ENCODE data around the gene LIN54.

Gene LIN54

GRCh38 chr4:82968972-82969371, 41.7 kb downstream of the LIN54 start:
- TF ChIP-seq, protein P1, sequence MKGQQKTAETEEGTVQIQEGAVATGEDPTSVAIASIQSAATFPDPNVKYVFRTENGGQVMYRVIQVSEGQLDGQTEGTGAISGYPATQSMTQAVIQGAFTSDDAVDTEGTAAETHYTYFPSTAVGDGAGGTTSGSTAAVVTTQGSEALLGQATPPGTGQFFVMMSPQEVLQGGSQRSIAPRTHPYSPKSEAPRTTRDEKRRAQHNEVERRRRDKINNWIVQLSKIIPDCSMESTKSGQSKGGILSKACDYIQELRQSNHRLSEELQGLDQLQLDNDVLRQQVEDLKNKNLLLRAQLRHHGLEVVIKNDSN (IDR thresholded peaks at IDR 0.05) = no peak
- TF ChIP-seq MAX (IDR thresholded peaks at IDR 0.05) (no peak), CREB1 (IDR thresholded peaks at IDR 0.05; ENCODE audit: low read depth) (no peak), NFIC (IDR thresholded peaks at IDR 0.05) (no peak)

GRCh38 chr4:82965763-82966162, 44.9 kb downstream of the LIN54 start:
- TF ChIP-seq NFIC (IDR thresholded peaks at IDR 0.05) = no peak
- no peak for TF ChIP-seq TEAD4 (IDR thresholded peaks at IDR 0.05)
- TF ChIP-seq REST (IDR thresholded peaks at IDR 0.05; ENCODE audit: low read depth) = no peak
- TF ChIP-seq, protein P1 (IDR thresholded peaks at IDR 0.05) = no peak
- no peak for TF ChIP-seq CREB1 (IDR thresholded peaks at IDR 0.05; ENCODE audit: low read depth)
- no peak for TF ChIP-seq FOXM1 (IDR thresholded peaks at IDR 0.05; ENCODE audit: borderline replicate concordance, low read depth)
- no peak for TF ChIP-seq CEBPB (IDR thresholded peaks at IDR 0.05)
- TF ChIP-seq EGR1 (IDR thresholded peaks at IDR 0.05) = no peak
- TF ChIP-seq MAX (IDR thresholded peaks at IDR 0.05) = no peak
- no peak for TF ChIP-seq TAF1 (IDR thresholded peaks at IDR 0.05; ENCODE audit: low read depth)
- no peak for TF ChIP-seq YY1 (IDR thresholded peaks at IDR 0.05; ENCODE audit: low read depth)
- no peak for TF ChIP-seq TCF12 (IDR thresholded peaks at IDR 0.05; ENCODE audit: low read depth)
- no peak for TF ChIP-seq ZBTB7A (IDR thresholded peaks at IDR 0.05; ENCODE audit: low read depth)
- no peak for TF ChIP-seq EP300 (IDR thresholded peaks at IDR 0.05; ENCODE audit: borderline replicate concordance)
- no peak for TF ChIP-seq RAD21 (IDR thresholded peaks at IDR 0.05; ENCODE audit: low read depth)

DNA sequence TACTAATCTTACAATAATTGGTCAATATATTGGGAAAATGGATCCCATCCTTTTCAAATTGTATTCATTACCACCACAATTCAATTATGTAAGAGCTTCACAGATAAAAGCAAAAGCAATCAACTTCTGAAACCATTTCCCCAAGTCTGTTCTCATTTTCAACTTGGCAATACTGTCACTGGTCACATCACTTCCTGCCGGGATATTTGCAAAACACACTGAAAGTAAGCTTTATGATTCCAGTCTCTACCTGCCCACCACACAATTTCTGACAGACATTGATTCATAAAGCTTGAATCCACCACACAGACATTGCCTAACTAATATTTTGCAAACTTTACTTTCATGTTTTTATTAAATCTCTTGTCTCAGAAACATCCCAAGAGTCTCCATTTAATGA, 53.6 kb downstream of the LIN54 start:
- TF ChIP-seq TAF1 (IDR thresholded peaks at IDR 0.05; ENCODE audit: low read depth) (no peak), REST (IDR thresholded peaks at IDR 0.05; ENCODE audit: low read depth) (no peak), MAX (IDR thresholded peaks at IDR 0.05) (no peak), NFIC (IDR thresholded peaks at IDR 0.05) (no peak), TCF12 (IDR thresholded peaks at IDR 0.05; ENCODE audit: low read depth) (no peak), TEAD4 (IDR thresholded peaks at IDR 0.05) (no peak), RAD21 (IDR thresholded peaks at IDR 0.05; ENCODE audit: low read depth) (no peak), CEBPB (IDR thresholded peaks at IDR 0.05) (no peak), EGR1 (IDR thresholded peaks at IDR 0.05) (no peak), EP300 (IDR thresholded peaks at IDR 0.05; ENCODE audit: borderline replicate concordance) (no peak), ZBTB7A (IDR thresholded peaks at IDR 0.05; ENCODE audit: low read depth) (no peak), CREB1 (IDR thresholded peaks at IDR 0.05; ENCODE audit: low read depth) (no peak), FOXM1 (IDR thresholded peaks at IDR 0.05; ENCODE audit: borderline replicate concordance, low read depth) (no peak)
- TF ChIP-seq, protein P1 (IDR thresholded peaks at IDR 0.05) = no peak

DNA sequence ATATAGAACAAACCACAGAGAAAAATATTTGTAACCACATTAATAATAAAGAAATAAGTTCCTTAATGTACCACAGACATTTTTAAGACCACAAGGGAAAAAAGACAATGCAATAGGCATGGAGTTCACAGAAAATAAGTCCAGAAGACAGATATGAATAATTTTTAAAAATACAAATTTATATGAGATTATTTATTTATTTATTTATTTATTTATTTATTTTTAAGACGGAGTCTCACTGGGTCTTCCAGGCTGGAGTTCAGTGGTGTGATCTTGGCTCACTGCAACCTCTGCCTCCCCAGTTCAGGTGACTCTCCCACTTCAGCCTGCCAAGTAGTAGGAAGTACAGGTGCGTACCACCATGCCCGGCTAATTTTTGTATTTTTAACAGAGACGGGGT, 56.4 kb downstream of the LIN54 start:
- TF ChIP-seq REST (IDR thresholded peaks at IDR 0.05; ENCODE audit: low read depth) = no peak
- TF ChIP-seq TCF12 (IDR thresholded peaks at IDR 0.05; ENCODE audit: low read depth) = no peak
- no peak for TF ChIP-seq CEBPB (IDR thresholded peaks at IDR 0.05)
- no peak for TF ChIP-seq MAX (IDR thresholded peaks at IDR 0.05)
- no peak for TF ChIP-seq CREB1 (IDR thresholded peaks at IDR 0.05; ENCODE audit: low read depth)
- no peak for TF ChIP-seq ZBTB7A (IDR thresholded peaks at IDR 0.05; ENCODE audit: low read depth)
- TF ChIP-seq, protein P1 (IDR thresholded peaks at IDR 0.05) = no peak
- no peak for TF ChIP-seq RAD21 (IDR thresholded peaks at IDR 0.05; ENCODE audit: low read depth)

Data from Ishikawa (cell line).